ENCODE measurements around the gene PRKRIP1.
"Not testable (repeated sequence)": the region's sequence is repeated elsewhere in the genome, so short reads cannot be mapped to it uniquely, and the experiment has no call there.

PRKRIP1 gene

DNA sequence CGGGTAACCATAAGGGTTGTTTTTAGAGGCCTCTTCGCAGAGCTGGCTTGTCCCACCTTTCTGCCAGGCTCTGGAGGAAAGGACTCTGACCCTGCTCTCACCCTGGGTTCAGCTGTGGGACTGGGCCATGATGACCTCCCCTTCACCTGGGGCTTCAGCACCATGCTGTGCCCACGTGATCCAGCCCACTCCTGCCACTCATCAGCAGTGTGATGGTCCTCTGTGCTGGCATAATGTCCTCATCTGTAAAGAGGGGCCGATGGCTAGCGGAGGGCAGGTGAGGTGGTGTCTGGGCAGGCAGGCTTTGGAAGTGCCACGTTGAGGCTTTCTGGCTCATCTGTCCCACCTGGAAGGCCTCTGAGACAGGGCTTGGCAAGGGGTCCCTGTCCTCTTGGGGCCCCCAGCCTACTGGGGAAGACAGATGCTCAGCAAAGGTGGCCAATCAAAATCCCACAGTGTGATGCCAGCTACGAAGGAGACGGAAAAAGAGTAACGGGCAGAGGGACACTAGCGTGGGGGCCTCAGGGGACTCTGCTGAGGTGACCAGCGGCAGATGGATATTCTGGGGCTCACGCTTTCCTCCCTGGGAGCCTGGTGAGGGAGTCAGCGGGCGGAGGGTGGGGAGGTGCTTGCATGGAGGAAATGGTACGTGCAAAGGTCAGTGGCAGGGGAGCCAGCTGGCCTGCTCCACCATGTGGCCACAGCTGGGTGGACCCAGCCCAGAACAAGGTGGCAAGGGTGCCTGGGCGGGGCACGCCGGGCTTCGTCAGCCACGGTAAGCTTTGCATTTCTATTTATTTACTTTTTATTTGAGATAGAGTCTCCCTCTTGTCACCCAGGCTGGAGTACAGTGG lies 74.0 kb downstream of the PRKRIP1 start:
- TF ChIP-seq, protein P1, sequence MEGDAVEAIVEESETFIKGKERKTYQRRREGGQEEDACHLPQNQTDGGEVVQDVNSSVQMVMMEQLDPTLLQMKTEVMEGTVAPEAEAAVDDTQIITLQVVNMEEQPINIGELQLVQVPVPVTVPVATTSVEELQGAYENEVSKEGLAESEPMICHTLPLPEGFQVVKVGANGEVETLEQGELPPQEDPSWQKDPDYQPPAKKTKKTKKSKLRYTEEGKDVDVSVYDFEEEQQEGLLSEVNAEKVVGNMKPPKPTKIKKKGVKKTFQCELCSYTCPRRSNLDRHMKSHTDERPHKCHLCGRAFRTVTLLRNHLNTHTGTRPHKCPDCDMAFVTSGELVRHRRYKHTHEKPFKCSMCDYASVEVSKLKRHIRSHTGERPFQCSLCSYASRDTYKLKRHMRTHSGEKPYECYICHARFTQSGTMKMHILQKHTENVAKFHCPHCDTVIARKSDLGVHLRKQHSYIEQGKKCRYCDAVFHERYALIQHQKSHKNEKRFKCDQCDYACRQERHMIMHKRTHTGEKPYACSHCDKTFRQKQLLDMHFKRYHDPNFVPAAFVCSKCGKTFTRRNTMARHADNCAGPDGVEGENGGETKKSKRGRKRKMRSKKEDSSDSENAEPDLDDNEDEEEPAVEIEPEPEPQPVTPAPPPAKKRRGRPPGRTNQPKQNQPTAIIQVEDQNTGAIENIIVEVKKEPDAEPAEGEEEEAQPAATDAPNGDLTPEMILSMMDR (IDR thresholded peaks at IDR 0.05; ENCODE audit: insufficient read depth, low read depth, low read length, missing control alignments), result no peak
- DNase-seq (ENCODE audit: low read depth), result no peak
- H3K4me3 ChIP-seq (ENCODE audit: low read depth, low read length), result no peak overlapping the region

GRCh38 chr7:102471791-102472125 lies 75.6 kb downstream of the PRKRIP1 start:
- no peak overlapping the region for H3K4me3 ChIP-seq (ENCODE audit: low read depth, low read length)
- no peak for DNase-seq (ENCODE audit: low read depth)
- TF ChIP-seq, protein P1 (IDR thresholded peaks at IDR 0.05; ENCODE audit: insufficient read depth, low read depth, low read length, missing control alignments), result no peak

GRCh38 chr7:102472126-102473041 lies 76.2 kb downstream of the PRKRIP1 start:
- no peak for DNase-seq (ENCODE audit: low read depth)
- TF ChIP-seq, protein P1 (IDR thresholded peaks at IDR 0.05; ENCODE audit: insufficient read depth, low read depth, low read length, missing control alignments), result no peak
- H3K4me3 ChIP-seq (ENCODE audit: low read depth, low read length), result no peak overlapping the region

DNA sequence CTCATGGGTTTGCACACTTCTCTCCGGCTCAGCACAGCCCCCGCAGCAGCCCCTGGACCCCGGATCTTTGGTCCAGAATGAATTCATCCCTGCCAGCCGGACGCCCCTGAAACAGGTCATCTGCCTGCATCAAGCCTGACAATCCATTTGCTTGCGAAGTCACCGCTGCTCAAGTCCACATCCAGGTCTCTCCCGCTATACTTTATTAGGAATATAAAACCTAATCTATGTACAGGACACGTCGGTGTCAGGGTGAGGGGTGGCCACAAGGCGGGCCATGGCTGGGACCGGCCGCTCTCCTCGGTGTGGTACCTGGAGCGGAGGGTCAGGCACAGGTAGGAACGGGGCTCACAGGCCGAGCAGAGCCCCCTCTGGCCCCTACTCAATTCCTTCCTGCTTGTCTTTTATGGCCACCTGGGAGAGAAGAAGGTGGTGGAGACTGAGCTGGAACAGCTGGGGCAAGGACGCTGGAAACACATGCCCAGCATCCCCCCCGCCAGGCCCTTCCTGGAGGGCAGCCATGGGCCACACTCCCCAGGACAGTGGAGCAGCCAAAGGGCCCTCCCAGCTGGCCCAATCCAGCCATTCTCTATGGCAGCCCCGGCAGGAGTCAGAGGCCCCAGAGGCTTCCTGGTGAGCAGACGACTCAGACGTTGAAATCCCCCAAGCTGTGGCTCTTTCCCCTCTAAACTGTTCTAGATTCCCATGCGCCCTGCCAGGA lies 77.3 kb downstream of the PRKRIP1 start:
- no peak for DNase-seq (ENCODE audit: low read depth)
- no peak overlapping the region for H3K4me3 ChIP-seq (ENCODE audit: low read depth, low read length)
- TF ChIP-seq, protein P1 (IDR thresholded peaks at IDR 0.05; ENCODE audit: insufficient read depth, low read depth, low read length, missing control alignments), result no peak

- not testable (repeated sequence) for H3K4me3 ChIP-seq (ENCODE audit: low read depth, low read length); DNase-seq (ENCODE audit: low read depth)
These were observed 78.0 kb downstream of the PRKRIP1 start for GRCh38 chr7:102474116-102474515.

- DNase-seq (ENCODE audit: low read depth), result not testable (repeated sequence)
These were observed 78.7 kb downstream of the PRKRIP1 start for GRCh38 chr7:102474736-102475435.

More at GRCh38 chr7:102474736-102475435, 78.7 kb downstream of the PRKRIP1 start:
- H3K4me3 ChIP-seq (ENCODE audit: low read depth, low read length), result not testable (repeated sequence)
